Mesendoderm (in vitro differentiated cells): ENCODE measurements around the gene LAMA3.

Experiments used
- DNase-seq: peaks from one replicate; pipeline ENCODE4 v3.0.0; 2013
- H2AK5ac ChIP-seq: 2 replicates; pipeline ENCODE4 v1.6.1; 2013; ENCODE audit warnings: low read length, inconsistent platforms
- H2BK120ac ChIP-seq: 2 replicates; pipeline ENCODE4 v1.6.1; 2013; ENCODE audit warnings: low read depth, mild to moderate bottlenecking, low read length, moderate library complexity, mixed read lengths
- H2BK15ac ChIP-seq: replicated peaks from 2 replicates; pipeline ENCODE4 v1.6.1; 2013; ENCODE audit warnings: low read depth, mild to moderate bottlenecking, moderate library complexity
- H2BK5ac ChIP-seq: 2 replicates; pipeline ENCODE4 v1.6.1; 2013; ENCODE audit warnings: low read length, inconsistent platforms
- H3K18ac ChIP-seq: 2 replicates; pipeline ENCODE4 v1.6.1; 2013; ENCODE audit warnings: mild to moderate bottlenecking, low read length, mixed read lengths
- H3K23ac ChIP-seq: one replicate; pipeline ENCODE4 v1.6.1; 2013; ENCODE audit warnings: low read length
- H3K27ac ChIP-seq: 2 replicates; pipeline ENCODE4 v1.5.1; 2013; ENCODE audit warnings: low read depth, mild to moderate bottlenecking, inconsistent platforms, low read length, moderate library complexity
- H3K27me3 ChIP-seq: 2 replicates; pipeline ENCODE4 v1.6.1; 2013; ENCODE audit warnings: low read length, control low read depth, mild to moderate bottlenecking, inconsistent platforms; ENCODE audit not compliant: insufficient read depth, poor library complexity
- H3K36me3 ChIP-seq: 2 replicates; pipeline ENCODE4 v1.6.1; 2013; ENCODE audit warnings: low read length, inconsistent platforms; ENCODE audit not compliant: control insufficient read depth, insufficient read depth
- H3K4ac ChIP-seq: one replicate; pipeline ENCODE4 v1.6.1; 2013; ENCODE audit warnings: low read depth, mild to moderate bottlenecking, low read length, moderate library complexity
- H3K4me1 ChIP-seq: 2 replicates; pipeline ENCODE4 v1.6.1; 2013; ENCODE audit warnings: low read depth, low read length, inconsistent platforms; ENCODE audit not compliant: control insufficient read depth
- H3K4me2 ChIP-seq: 2 replicates; pipeline ENCODE4 v1.6.1; 2013; ENCODE audit warnings: low read length
- H3K4me3 ChIP-seq: 2 replicates; pipeline ENCODE4 v1.5.1; 2013; ENCODE audit warnings: mild to moderate bottlenecking, low read length
- H3K56ac ChIP-seq: one replicate; pipeline ENCODE4 v1.6.1; 2013; ENCODE audit warnings: low read length
- H3K79me1 ChIP-seq: 2 replicates; pipeline ENCODE4 v1.6.1; 2013; ENCODE audit warnings: low read length, inconsistent platforms
- H3K79me2 ChIP-seq: 2 replicates; pipeline ENCODE4 v1.6.1; 2013; ENCODE audit warnings: mild to moderate bottlenecking, low read length; ENCODE audit not compliant: control insufficient read depth, insufficient read depth
- H3K9ac ChIP-seq: 2 replicates; pipeline ENCODE4 v1.6.1; 2013; ENCODE audit warnings: low read length, inconsistent platforms
- H4K5ac ChIP-seq: one replicate; pipeline ENCODE4 v1.6.1; 2013; ENCODE audit warnings: low read length
- H4K8ac ChIP-seq: one replicate; pipeline ENCODE4 v1.6.1; 2013; ENCODE audit warnings: low read depth, mild to moderate bottlenecking, control low read depth, low read length, moderate library complexity
- WGBS: extraction: QIAGEN DNeasy Blood & Tissue Kit; methylation state at CpG from one replicate; pipeline ENCODE4 v1.1.7; 2013; ENCODE audit warnings: low lambda C conversion rate, missing lambda C conversion rate; ENCODE audit not compliant: insufficient coverage; ENCODE audit errors: extremely low coverage; 5-methylcytosine and 5-hydroxymethylcytosine counted together

The LAMA3 gene

DNA sequence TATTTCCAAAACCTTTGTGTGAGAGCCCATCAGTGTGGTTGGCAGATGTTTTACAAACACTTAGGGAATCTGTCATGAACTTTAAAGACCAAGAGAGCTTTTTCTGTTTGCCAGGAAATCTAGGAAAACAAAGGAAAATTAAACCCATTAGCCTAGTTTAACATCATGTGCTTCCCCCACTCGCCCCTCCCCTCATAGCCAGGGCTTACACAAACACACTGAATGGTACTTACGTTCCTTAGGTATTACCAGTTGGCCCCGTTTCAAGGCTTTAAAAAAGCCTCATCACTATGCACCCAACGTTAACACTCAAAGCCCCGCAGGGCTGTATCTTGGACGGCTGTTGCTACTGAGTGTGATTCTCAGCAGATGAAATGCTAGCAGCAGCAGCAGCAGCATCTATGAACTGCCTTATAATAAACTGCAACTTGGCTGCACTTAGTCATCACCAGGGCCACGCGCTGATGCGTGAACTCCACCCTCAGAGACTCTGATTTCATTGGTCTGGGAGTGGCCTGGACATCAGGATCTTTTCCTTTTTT is 305.2 kb downstream of the LAMA3 start:
- Histone ChIP-seq H2BK120ac (no peak overlapping the region), H3K79me2 (no peaks in the 10 kb centered on the region), H3K4me1 (no peaks in the 10 kb centered on the region), H3K4me2 (no peak overlapping the region), H2BK15ac (no peak overlapping the region), H3K9ac (no peak overlapping the region), H3K36me3 (no peaks in the 10 kb centered on the region), H4K8ac (no peak overlapping the region), H4K5ac (no peak overlapping the region), H3K18ac (no peak overlapping the region), H2AK5ac (no peak overlapping the region), H3K79me1 (no peaks in the 10 kb centered on the region), H2BK5ac (no peak overlapping the region), H3K4me3 (no peak overlapping the region), H3K27ac (no peak overlapping the region), H3K27me3 (no peaks in the 10 kb centered on the region), H3K56ac (no peak overlapping the region), H3K4ac (no peak overlapping the region), H3K23ac (no peak overlapping the region)
- WGBS, result no CpG with 5 or more reads among the region's 9 CpGs
- no peak for DNase-seq

- Histone ChIP-seq H3K27me3 (no peaks in the 10 kb centered on the region), H3K4me3 (no peak overlapping the region), H3K79me1 (no peaks in the 10 kb centered on the region), H3K27ac (no peak overlapping the region), H2BK15ac (no peak overlapping the region), H2BK5ac (no peak overlapping the region), H3K4me1 (no peaks in the 10 kb centered on the region), H3K23ac (no peak overlapping the region), H3K79me2 (no peaks in the 10 kb centered on the region), H3K4ac (no peak overlapping the region), H2BK120ac (no peak overlapping the region), H4K5ac (no peak overlapping the region), H3K56ac (no peak overlapping the region), H2AK5ac (no peak overlapping the region), H3K4me2 (no peak overlapping the region), H3K9ac (no peak overlapping the region), H3K36me3 (no peaks in the 10 kb centered on the region), H3K18ac (no peak overlapping the region), H4K8ac (no peak overlapping the region)
- no CpG with 5 or more reads among the region's 13 CpGs for WGBS
- DNase-seq, result no peak
Observed at GRCh38 chr18:23995180-23995579, 305.9 kb downstream of the LAMA3 start.

DNA sequence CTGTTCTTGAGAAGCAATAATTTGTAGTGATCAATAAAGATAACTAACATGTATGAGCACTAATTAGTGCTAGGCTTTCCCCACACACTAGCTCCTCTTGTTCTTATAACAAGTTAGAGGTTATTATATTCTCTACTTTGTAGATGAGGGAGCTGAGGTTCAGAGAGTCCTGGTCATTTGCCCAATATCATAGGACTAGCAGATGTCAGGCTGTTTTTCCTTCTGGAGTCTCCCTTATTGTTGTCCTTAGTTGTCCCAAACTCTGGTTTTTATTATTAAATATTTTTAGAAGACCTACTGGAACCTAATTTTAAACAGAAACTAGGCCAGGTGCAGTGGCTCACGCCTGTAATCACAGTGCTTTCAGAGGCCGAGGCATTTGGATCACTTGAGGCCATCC is 308.8 kb downstream of the LAMA3 start:
- no peak overlapping the region for H3K23ac ChIP-seq
- H3K4me2 ChIP-seq, result no peak overlapping the region
- H3K27me3 ChIP-seq, result no peaks in the 10 kb centered on the region
- no peak overlapping the region for H2BK120ac ChIP-seq
- H3K27ac ChIP-seq, result no peak overlapping the region
- no peaks in the 10 kb centered on the region for H3K36me3 ChIP-seq
- H3K4ac ChIP-seq, result no peak overlapping the region
- no peak overlapping the region for H2BK5ac ChIP-seq
- H3K56ac ChIP-seq, result no peak overlapping the region
- no peak overlapping the region for H3K4me3 ChIP-seq
- no peak for DNase-seq
- no peaks in the 10 kb centered on the region for H3K79me2 ChIP-seq
- no peak overlapping the region for H3K9ac ChIP-seq
- WGBS, result no CpG with 5 or more reads among the region's 2 CpGs
- no peak overlapping the region for H2AK5ac ChIP-seq
- no peaks in the 10 kb centered on the region for H3K4me1 ChIP-seq
- no peak overlapping the region for H4K5ac ChIP-seq
- H4K8ac ChIP-seq, result no peak overlapping the region
- H3K18ac ChIP-seq, result no peak overlapping the region
- H2BK15ac ChIP-seq, result no peak overlapping the region
- no peaks in the 10 kb centered on the region for H3K79me1 ChIP-seq

- H2BK5ac ChIP-seq, result no peak overlapping the region
- H3K79me2 ChIP-seq, result no peaks in the 10 kb centered on the region
- no peak for DNase-seq
- H4K8ac ChIP-seq, result no peak overlapping the region
- no peak overlapping the region for H2AK5ac ChIP-seq
- H2BK15ac ChIP-seq, result no peak overlapping the region
- H3K4me3 ChIP-seq, result no peak overlapping the region
- no peak overlapping the region for H3K27ac ChIP-seq
- no CpG with 5 or more reads among the region's 4 CpGs for WGBS
- no peaks in the 10 kb centered on the region for H3K36me3 ChIP-seq
- H3K23ac ChIP-seq, result no peak overlapping the region
- no peak overlapping the region for H2BK120ac ChIP-seq
- no peaks in the 10 kb centered on the region for H3K27me3 ChIP-seq
- no peak overlapping the region for H3K18ac ChIP-seq
- H3K4me1 ChIP-seq, result no peaks in the 10 kb centered on the region
- H3K4ac ChIP-seq, result no peak overlapping the region
- no peak overlapping the region for H3K56ac ChIP-seq
- H3K9ac ChIP-seq, result no peak overlapping the region
- H4K5ac ChIP-seq, result no peak overlapping the region
- H3K4me2 ChIP-seq, result no peak overlapping the region
- no peaks in the 10 kb centered on the region for H3K79me1 ChIP-seq
Observed at GRCh38 chr18:23998820-23999219, 309.6 kb downstream of the LAMA3 start.

GRCh38 chr18:24000613-24001490 is 311.6 kb downstream of the LAMA3 start:
- Histone ChIP-seq H3K4me1 (no peaks in the 10 kb centered on the region), H3K79me1 (no peaks in the 10 kb centered on the region), H3K9ac (no peak overlapping the region), H3K27me3 (no peaks in the 10 kb centered on the region), H3K4ac (no peak overlapping the region), H3K27ac (no peak overlapping the region), H3K4me3 (no peak overlapping the region), H4K8ac (no peak overlapping the region), H3K18ac (no peak overlapping the region), H4K5ac (no peak overlapping the region), H3K56ac (no peak overlapping the region), H2BK15ac (no peak overlapping the region), H3K79me2 (no peaks in the 10 kb centered on the region), H3K36me3 (no peaks in the 10 kb centered on the region), H2AK5ac (no peak overlapping the region), H3K4me2 (no peak overlapping the region), H3K23ac (no peak overlapping the region), H2BK120ac (no peak overlapping the region), H2BK5ac (no peak overlapping the region)
- DNase-seq, result no peak
- WGBS, result no CpG with 5 or more reads among the region's 8 CpGs
